Measurements from ENCODE around the gene CHRNA3.

The CHRNA3 gene

DNA sequence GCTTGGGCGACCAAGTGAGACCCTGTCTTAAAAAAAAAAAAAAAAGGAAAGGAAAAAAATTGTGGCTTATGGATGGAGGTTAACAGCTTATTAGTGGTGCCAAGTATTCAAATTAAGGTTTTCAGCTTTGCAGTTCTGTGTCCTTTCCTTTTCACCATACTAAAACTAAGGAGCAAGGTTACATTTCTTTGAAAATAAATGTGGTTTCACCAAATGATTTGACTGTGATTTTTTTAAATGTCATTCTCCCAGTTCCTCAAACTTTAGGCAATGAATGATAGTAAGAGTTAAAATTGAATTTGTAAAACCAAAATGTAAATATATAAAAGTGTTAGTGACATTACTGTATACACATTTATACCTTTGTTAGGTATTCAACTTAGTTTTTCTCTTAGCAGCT lies 45.9 kb downstream of the CHRNA3 start:
- TF ChIP-seq, protein P1, sequence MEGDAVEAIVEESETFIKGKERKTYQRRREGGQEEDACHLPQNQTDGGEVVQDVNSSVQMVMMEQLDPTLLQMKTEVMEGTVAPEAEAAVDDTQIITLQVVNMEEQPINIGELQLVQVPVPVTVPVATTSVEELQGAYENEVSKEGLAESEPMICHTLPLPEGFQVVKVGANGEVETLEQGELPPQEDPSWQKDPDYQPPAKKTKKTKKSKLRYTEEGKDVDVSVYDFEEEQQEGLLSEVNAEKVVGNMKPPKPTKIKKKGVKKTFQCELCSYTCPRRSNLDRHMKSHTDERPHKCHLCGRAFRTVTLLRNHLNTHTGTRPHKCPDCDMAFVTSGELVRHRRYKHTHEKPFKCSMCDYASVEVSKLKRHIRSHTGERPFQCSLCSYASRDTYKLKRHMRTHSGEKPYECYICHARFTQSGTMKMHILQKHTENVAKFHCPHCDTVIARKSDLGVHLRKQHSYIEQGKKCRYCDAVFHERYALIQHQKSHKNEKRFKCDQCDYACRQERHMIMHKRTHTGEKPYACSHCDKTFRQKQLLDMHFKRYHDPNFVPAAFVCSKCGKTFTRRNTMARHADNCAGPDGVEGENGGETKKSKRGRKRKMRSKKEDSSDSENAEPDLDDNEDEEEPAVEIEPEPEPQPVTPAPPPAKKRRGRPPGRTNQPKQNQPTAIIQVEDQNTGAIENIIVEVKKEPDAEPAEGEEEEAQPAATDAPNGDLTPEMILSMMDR (IDR thresholded peaks at IDR 0.05; ENCODE audit: low read depth, low read length, missing control alignments): no peak
- DNase-seq (ENCODE audit: extremely low read depth, low read depth): no peak
- H3K4me3 ChIP-seq (replicated peaks; ENCODE audit: low read depth, low read length): no peak overlapping the region

DNA sequence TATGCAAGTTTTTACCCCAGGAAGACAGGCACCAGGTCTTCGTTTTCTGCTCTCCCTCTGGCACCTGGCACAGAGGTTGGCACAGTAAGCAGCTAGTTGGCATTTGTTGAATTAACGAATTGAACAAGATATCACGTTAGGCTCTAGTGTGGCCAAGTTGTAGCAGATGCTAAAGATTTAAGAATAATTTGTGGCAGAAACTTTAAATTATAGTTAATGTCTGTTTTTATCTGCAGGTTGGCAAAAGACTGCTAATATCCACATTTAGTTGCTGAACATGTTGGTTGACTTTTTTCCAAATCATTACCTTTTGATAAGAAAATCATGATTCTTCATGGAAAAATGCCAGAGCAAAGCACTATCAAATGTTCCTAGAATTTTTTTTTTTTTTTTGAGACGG lies 47.4 kb downstream of the CHRNA3 start:
- TF ChIP-seq, protein P1 (IDR thresholded peaks at IDR 0.05; ENCODE audit: low read depth, low read length, missing control alignments): no peak
- no peak overlapping the region for H3K4me3 ChIP-seq (replicated peaks; ENCODE audit: low read depth, low read length)
- no peak for DNase-seq (ENCODE audit: extremely low read depth, low read depth)

DNA sequence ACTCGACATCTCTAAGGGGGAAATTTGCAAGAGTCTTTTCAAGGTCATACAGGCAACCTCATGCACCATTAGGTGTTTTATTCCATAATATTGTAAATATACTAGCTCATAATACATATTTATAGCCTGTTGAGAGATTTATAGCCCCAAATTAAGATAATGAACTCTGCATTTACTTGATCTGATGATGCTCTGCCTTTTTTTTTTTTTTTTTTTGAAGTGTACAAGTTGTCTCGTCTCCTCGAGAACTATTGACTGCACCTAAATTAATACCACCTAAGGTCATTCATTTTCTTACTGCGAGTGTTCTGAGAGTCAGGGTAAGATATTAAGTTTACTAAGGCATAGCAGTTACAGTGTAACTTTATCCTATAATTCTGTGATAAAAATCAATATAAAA lies 49.4 kb downstream of the CHRNA3 start:
- no peak for DNase-seq (ENCODE audit: extremely low read depth, low read depth)
- no peak overlapping the region for H3K4me3 ChIP-seq (replicated peaks; ENCODE audit: low read depth, low read length)
- TF ChIP-seq, protein P1 (IDR thresholded peaks at IDR 0.05; ENCODE audit: low read depth, low read length, missing control alignments): no peak

DNA sequence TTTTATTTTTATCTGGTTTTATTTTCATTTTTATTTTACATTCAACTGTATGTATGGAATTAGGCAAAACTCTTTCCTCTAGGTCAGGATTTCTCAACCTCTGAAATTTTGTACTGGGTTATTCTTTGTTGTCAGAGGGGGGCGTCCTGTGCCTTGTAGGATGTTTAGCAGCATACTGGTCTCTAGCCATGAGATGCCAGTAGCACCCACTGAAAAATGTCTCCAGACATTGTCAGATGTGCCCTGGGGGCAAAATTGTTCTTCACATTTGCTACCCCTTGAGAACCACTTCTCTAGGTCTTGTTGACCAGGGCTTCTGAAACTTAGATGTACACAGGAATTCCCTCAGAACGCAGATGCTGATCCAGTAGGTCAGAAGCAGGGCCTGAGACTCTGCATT lies 50.1 kb downstream of the CHRNA3 start:
- DNase-seq (ENCODE audit: extremely low read depth, low read depth): no peak
- TF ChIP-seq, protein P1 (IDR thresholded peaks at IDR 0.05; ENCODE audit: low read depth, low read length, missing control alignments): no peak
- no peak overlapping the region for H3K4me3 ChIP-seq (replicated peaks; ENCODE audit: low read depth, low read length)

DNA sequence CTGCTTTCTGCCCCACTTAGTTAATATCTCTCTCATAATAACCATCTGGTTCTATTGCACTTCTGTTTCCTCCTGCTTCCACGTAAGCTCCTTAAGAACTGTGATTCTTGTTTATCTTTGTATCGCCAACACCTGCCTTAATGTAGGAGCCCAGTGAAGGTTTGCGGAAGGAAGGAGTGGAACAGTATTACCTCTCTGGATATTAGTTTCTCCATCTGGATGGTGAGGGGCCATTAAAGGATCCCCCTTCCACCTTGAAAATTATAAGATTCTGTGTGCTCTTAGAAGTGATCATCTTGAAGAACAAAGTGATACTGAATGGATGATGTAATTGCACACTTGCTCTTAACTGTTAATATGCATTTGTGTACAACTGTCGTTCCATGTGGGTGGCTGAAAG lies 53.3 kb downstream of the CHRNA3 start:
- TF ChIP-seq, protein P1 (IDR thresholded peaks at IDR 0.05; ENCODE audit: low read depth, low read length, missing control alignments): no peak
- DNase-seq (ENCODE audit: extremely low read depth, low read depth): no peak
- H3K4me3 ChIP-seq (replicated peaks; ENCODE audit: low read depth, low read length): no peak overlapping the region

DNA sequence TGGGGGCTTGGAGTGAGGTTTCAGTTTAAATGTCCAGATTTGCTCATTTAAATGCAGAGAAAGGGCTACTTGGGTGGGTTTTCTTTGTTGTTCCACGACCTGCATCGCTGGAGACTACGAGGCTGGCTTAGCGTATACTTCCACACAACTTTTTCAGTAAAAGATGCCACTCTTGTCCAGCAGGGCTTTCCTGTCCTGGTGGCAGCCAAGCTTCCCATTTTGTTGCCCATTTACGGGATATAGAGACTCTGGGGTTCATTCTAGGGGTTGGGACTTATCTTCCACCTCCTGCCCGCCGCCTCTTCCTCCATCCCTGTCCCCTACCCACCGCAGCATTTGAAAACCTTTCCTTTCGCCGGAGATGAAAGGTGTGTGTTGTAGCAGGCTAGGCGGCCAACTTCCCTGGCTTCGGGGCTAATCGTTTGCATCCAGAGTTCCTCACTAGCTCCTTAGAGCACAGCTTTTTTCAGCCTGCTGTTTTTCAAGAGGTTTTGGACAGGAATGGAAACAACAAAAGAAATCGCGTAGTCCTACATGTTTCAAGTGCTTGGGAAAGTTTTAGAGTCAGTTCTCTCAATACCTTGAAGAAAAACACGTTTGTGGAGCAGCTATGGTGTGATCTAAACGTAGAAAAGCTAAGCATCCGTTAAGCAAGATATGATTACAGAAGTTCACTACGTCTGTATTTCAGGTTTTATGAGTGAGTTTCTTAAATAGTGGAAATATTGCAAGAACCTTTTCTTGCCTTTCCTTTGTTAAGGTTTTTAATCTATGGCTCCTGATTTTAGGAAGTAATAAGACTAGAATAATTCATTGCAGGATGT lies 54.6 kb downstream of the CHRNA3 start:
- peak overlapping the region; percentile 81 for H3K4me3 ChIP-seq (replicated peaks; ENCODE audit: low read depth, low read length)
- TF ChIP-seq, protein P1 (IDR thresholded peaks at IDR 0.05; ENCODE audit: low read depth, low read length, missing control alignments): no peak
- DNase-seq (ENCODE audit: extremely low read depth, low read depth): peak; percentile 2
